HG02642 (cell line): ENCODE data around the gene UTP15.
A peak's percentile ranks its signal among the peaks of the same experiment; 100 is the strongest.

Experiments used
- ATAC-seq: cut with Tn5 transposase; IDR thresholded peaks from one replicate; pipeline ENCODE4 v1.9.1; 2021; ENCODE audit warnings: mild to moderate bottlenecking; ENCODE audit not compliant: unreplicated experiment, poor library complexity

The UTP15 gene

GRCh38 chr5:73564675-73565074 lies 868 bp upstream of the UTP15 start:
- ATAC-seq: peak; percentile 4

- ATAC-seq: peak; percentile 1
These were observed 515 bp downstream of the UTP15 start for GRCh38 chr5:73565969-73566547.

- ATAC-seq: no peak
These were observed 17.0 kb downstream of the UTP15 start for GRCh38 chr5:73582285-73583145.

- peak; percentile 64 for ATAC-seq
These were observed 22.4 kb downstream of the UTP15 start for GRCh38 chr5:73587923-73588322.

- peak; percentile 66 for ATAC-seq
These were observed 25.7 kb downstream of the UTP15 start for GRCh38 chr5:73591102-73591695.

GRCh38 chr5:73591698-73592501 lies 26.4 kb downstream of the UTP15 start:
- ATAC-seq: no peak

- no peak for ATAC-seq
These were observed 27.0 kb downstream of the UTP15 start for GRCh38 chr5:73592551-73592950.

GRCh38 chr5:73596705-73597328 lies 31.3 kb downstream of the UTP15 start:
- ATAC-seq: no peak

GRCh38 chr5:73599380-73599779 lies 33.8 kb downstream of the UTP15 start:
- no peak for ATAC-seq

- ATAC-seq: no peak
These were observed 38.5 kb downstream of the UTP15 start for GRCh38 chr5:73603998-73604397.

- ATAC-seq: no peak
These were observed 39.9 kb downstream of the UTP15 start for GRCh38 chr5:73605223-73606087.

- no peak for ATAC-seq
These were observed 40.7 kb downstream of the UTP15 start for GRCh38 chr5:73606206-73606753.

GRCh38 chr5:73607228-73607627 lies 41.7 kb downstream of the UTP15 start:
- no peak for ATAC-seq

GRCh38 chr5:73612799-73613198 lies 47.3 kb downstream of the UTP15 start:
- ATAC-seq: no peak

GRCh38 chr5:73615085-73615484 lies 49.5 kb downstream of the UTP15 start:
- ATAC-seq: no peak

- ATAC-seq: no peak
These were observed 50.4 kb downstream of the UTP15 start for GRCh38 chr5:73615947-73616346.

- ATAC-seq: no peak
These were observed 52.2 kb downstream of the UTP15 start for GRCh38 chr5:73617510-73618279.

- ATAC-seq: no peak
These were observed 54.2 kb downstream of the UTP15 start for GRCh38 chr5:73619606-73620333.
